Neural cell (in vitro differentiated cells): ENCODE data around the gene KBTBD8. TPM values are rescaled to one million over a fixed set of nuclear protein-coding genes. Genes with fewer than 3 reads are reported as not detected.

ENCODE experiments used
- H2AFZ ChIP-seq: fragments of 200-600, 300-800 bp; sonication (generic), shearing (Covaris generic); 2 replicates; pipeline ENCODE4 v1.6.0; 2014; ENCODE audit warnings: low read depth, mild to moderate bottlenecking, antibody characterized with exemption, low read length, moderate library complexity
- H3F3A ChIP-seq: fragments of 200-600 bp; shearing (Covaris generic); 2 replicates; pipeline ENCODE4 v1.6.1; 2016; ENCODE audit warnings: mild to moderate bottlenecking, moderate library complexity, mixed read lengths, antibody characterized with exemption, low read length; ENCODE audit not compliant: insufficient read depth, poor library complexity, severe bottlenecking
- H3K27ac ChIP-seq: fragments of 200-600, 300-800 bp; sonication (generic), shearing (Covaris generic); 2 replicates; pipeline ENCODE4 v1.5.1; 2014; ENCODE audit warnings: mild to moderate bottlenecking, low read length, moderate library complexity
- H3K27me3 ChIP-seq: fragments of 300-800, 200-600 bp; sonication (generic), shearing (Covaris generic); 2 replicates; pipeline ENCODE4 v1.6.0; 2014; ENCODE audit warnings: mild to moderate bottlenecking, low read depth, low read length, moderate library complexity; ENCODE audit not compliant: insufficient read depth
- H3K36me3 ChIP-seq: fragments of 300-800, 200-600 bp; sonication (generic), shearing (Covaris generic); 2 replicates; pipeline ENCODE4 v1.5.1; 2014; ENCODE audit warnings: mild to moderate bottlenecking, antibody characterized with exemption, low read length, moderate library complexity; ENCODE audit not compliant: insufficient read depth
- H3K4me2 ChIP-seq: fragments of 300-800, 200-600 bp; sonication (generic), shearing (Covaris generic); 2 replicates; pipeline ENCODE4 v1.6.0; 2014; ENCODE audit warnings: mild to moderate bottlenecking, low read length
- H3K4me3 ChIP-seq: fragments of 300-800, 200-600 bp; sonication (generic), shearing (Covaris generic); 2 replicates; pipeline ENCODE4 v1.5.1; 2014; ENCODE audit warnings: mild to moderate bottlenecking, low read length, moderate library complexity
- H3K79me2 ChIP-seq: fragments of 200-600 bp; shearing (Covaris generic); replicated peaks from 2 replicates; pipeline ENCODE4 v1.6.0; 2014; ENCODE audit warnings: mild to moderate bottlenecking, low read length, moderate library complexity; ENCODE audit not compliant: insufficient read depth
- H3K9ac ChIP-seq: fragments of 300-800, 200-600 bp; sonication (generic), shearing (Covaris generic); 2 replicates; pipeline ENCODE4 v1.6.1; 2016; ENCODE audit warnings: mild to moderate bottlenecking, low read length, mixed read lengths
- H3K9me2 ChIP-seq: fragments of 200-600 bp; shearing (Covaris generic); 2 replicates; pipeline ENCODE4 v1.6.1; 2016; ENCODE audit warnings: mild to moderate bottlenecking, low read length, mixed read lengths; ENCODE audit not compliant: insufficient read depth
- H3K9me3 ChIP-seq: fragments of 200-600, 300-800 bp; sonication (generic), shearing (Covaris generic); 2 replicates; pipeline ENCODE4 v1.6.1; 2016; ENCODE audit warnings: mild to moderate bottlenecking, mixed run types, low read length, moderate library complexity, mixed read lengths
- H4K20me1 ChIP-seq: fragments of 200-600 bp; shearing (Covaris generic); 2 replicates; pipeline ENCODE4 v1.6.1; 2016; ENCODE audit warnings: mild to moderate bottlenecking, mixed run types; ENCODE audit not compliant: insufficient read depth
- EP300 ChIP-seq: fragments of 450-650 bp; conservative IDR thresholded peaks from 2 replicates; pipeline ENCODE4 v1.6.1; 2014; ENCODE audit warnings: antibody characterized with exemption, mild to moderate bottlenecking, moderate library complexity; ENCODE audit not compliant: poor library complexity, severe bottlenecking
- EZH2 ChIP-seq: fragments of 200-600, 300-800 bp; shearing (Covaris generic), sonication (generic); IDR thresholded peaks from 2 replicates; pipeline ENCODE4 v1.6.1; 2014; ENCODE audit warnings: antibody characterized with exemption, low read length, borderline replicate concordance, mild to moderate bottlenecking; ENCODE audit not compliant: insufficient read depth, poor library complexity, severe bottlenecking
- MXI1 ChIP-seq: fragments of 450-650 bp; conservative IDR thresholded peaks from 2 replicates; pipeline ENCODE4 v1.6.1; 2014; ENCODE audit warnings: antibody characterized with exemption, mild to moderate bottlenecking; ENCODE audit not compliant: poor library complexity, severe bottlenecking
- POLR2AphosphoS5 ChIP-seq: IDR thresholded peaks from 2 replicates; pipeline ENCODE4 v1.6.1; 2012
- RAD21 ChIP-seq: fragments of 450-650 bp; conservative IDR thresholded peaks from 2 replicates; pipeline ENCODE4 v1.6.1; 2014; ENCODE audit warnings: antibody characterized with exemption, mild to moderate bottlenecking, moderate library complexity
- SMC3 ChIP-seq: fragments of 450-650 bp; conservative IDR thresholded peaks from 2 replicates; pipeline ENCODE4 v1.6.1; 2014; ENCODE audit warnings: antibody characterized with exemption, mild to moderate bottlenecking, moderate library complexity; ENCODE audit not compliant: poor library complexity
- TAF1 ChIP-seq: IDR thresholded peaks from 2 replicates; pipeline ENCODE4 v1.6.1; 2012; ENCODE audit warnings: low read depth
- polyA plus RNA-seq: library from polyadenylated mRNA; depleted of rRNA; stranded (reverse); fragments of >200 nt; gene quantifications from 2 replicates; pipeline ENCODE4 v1.2.3, GENCODE V29; 2014
- TF ChIP-seq, protein P1 (sequence below): IDR thresholded peaks from 2 replicates; pipeline ENCODE4 v1.6.1; 2012; ENCODE audit warnings: borderline replicate concordance
- TF ChIP-seq, protein P2 (sequence below): fragments of 450-650 bp; IDR thresholded peaks from 2 replicates; pipeline ENCODE4 v1.5.1; 2014; ENCODE audit warnings: antibody characterized with exemption, mild to moderate bottlenecking, moderate library complexity; ENCODE audit not compliant: poor library complexity, severe bottlenecking

The KBTBD8 gene
- polyA plus RNA-seq, 1 donor from 2014 or later, result 4.7 TPM

DNA sequence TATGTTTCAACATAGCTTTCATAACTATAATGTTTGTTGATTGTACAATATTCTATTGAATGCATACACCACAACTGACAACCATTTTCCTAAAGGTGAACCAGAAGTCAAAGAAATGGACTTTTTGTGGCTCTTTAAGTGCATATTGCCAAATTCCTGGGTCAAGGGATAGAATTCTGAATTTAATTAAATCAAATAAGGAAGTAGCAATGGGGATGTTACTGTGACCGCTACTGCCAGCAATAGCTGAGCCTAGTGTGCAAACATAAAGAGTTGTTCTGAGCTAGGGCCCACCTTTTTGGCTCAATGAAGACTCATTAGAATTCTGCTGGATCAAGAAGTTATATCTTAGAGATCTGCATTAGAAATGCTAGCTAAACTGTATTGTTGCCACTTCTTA lies 17.3 kb upstream of the KBTBD8 start:
- H3K9ac ChIP-seq, result no peak overlapping the region
- no peaks in the 10 kb centered on the region for H3K79me2 ChIP-seq
- H3K27me3 ChIP-seq, result no peaks in the 10 kb centered on the region
- H3K36me3 ChIP-seq, result no peaks in the 10 kb centered on the region
- no peak overlapping the region for H3K4me3 ChIP-seq
- H3K4me2 ChIP-seq, result no peak overlapping the region
- H3F3A ChIP-seq, result no peaks in the 10 kb centered on the region
- no peak overlapping the region for H3K27ac ChIP-seq
- no peaks in the 10 kb centered on the region for H3K9me3 ChIP-seq
- TF ChIP-seq SMC3, result no peak
- no peak for TF ChIP-seq RAD21
- no peak for TF ChIP-seq POLR2AphosphoS5
- no peak for TF ChIP-seq EZH2
- no peak for TF ChIP-seq MXI1
- no peak for TF ChIP-seq EP300
- no peak for TF ChIP-seq TAF1
- TF ChIP-seq, protein P1, sequence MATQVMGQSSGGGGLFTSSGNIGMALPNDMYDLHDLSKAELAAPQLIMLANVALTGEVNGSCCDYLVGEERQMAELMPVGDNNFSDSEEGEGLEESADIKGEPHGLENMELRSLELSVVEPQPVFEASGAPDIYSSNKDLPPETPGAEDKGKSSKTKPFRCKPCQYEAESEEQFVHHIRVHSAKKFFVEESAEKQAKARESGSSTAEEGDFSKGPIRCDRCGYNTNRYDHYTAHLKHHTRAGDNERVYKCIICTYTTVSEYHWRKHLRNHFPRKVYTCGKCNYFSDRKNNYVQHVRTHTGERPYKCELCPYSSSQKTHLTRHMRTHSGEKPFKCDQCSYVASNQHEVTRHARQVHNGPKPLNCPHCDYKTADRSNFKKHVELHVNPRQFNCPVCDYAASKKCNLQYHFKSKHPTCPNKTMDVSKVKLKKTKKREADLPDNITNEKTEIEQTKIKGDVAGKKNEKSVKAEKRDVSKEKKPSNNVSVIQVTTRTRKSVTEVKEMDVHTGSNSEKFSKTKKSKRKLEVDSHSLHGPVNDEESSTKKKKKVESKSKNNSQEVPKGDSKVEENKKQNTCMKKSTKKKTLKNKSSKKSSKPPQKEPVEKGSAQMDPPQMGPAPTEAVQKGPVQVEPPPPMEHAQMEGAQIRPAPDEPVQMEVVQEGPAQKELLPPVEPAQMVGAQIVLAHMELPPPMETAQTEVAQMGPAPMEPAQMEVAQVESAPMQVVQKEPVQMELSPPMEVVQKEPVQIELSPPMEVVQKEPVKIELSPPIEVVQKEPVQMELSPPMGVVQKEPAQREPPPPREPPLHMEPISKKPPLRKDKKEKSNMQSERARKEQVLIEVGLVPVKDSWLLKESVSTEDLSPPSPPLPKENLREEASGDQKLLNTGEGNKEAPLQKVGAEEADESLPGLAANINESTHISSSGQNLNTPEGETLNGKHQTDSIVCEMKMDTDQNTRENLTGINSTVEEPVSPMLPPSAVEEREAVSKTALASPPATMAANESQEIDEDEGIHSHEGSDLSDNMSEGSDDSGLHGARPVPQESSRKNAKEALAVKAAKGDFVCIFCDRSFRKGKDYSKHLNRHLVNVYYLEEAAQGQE, result no peak
- TF ChIP-seq, protein P2, sequence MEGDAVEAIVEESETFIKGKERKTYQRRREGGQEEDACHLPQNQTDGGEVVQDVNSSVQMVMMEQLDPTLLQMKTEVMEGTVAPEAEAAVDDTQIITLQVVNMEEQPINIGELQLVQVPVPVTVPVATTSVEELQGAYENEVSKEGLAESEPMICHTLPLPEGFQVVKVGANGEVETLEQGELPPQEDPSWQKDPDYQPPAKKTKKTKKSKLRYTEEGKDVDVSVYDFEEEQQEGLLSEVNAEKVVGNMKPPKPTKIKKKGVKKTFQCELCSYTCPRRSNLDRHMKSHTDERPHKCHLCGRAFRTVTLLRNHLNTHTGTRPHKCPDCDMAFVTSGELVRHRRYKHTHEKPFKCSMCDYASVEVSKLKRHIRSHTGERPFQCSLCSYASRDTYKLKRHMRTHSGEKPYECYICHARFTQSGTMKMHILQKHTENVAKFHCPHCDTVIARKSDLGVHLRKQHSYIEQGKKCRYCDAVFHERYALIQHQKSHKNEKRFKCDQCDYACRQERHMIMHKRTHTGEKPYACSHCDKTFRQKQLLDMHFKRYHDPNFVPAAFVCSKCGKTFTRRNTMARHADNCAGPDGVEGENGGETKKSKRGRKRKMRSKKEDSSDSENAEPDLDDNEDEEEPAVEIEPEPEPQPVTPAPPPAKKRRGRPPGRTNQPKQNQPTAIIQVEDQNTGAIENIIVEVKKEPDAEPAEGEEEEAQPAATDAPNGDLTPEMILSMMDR, result no peak
- no peaks in the 10 kb centered on the region for H4K20me1 ChIP-seq
- no peak overlapping the region for H2AFZ ChIP-seq
- H3K9me2 ChIP-seq, result no peaks in the 10 kb centered on the region

DNA sequence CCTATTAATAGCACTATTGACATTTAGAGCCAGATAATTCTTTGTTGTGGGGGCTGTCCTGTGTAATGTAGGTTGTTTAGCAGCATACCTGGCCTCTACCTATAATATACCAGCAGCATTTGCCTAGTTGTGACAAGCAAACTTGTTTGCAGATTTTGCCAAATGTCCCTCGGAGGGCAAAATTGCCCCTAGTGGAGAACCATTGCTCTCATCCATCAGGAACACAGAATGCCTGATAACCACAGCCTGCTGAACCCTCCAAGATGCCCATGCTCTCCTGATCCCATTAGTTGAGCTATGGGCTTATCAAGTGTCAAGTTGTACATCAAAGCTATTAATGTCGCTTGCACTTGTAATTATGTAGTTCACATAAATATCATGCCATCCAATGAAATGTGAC lies 15.0 kb upstream of the KBTBD8 start:
- H3K79me2 ChIP-seq, result no peaks in the 10 kb centered on the region
- H3K27me3 ChIP-seq, result no peaks in the 10 kb centered on the region
- no peak overlapping the region for H3K4me3 ChIP-seq
- no peak overlapping the region for H3K27ac ChIP-seq
- H3F3A ChIP-seq, result no peaks in the 10 kb centered on the region
- H4K20me1 ChIP-seq, result no peaks in the 10 kb centered on the region
- no peak overlapping the region for H2AFZ ChIP-seq
- H3K9ac ChIP-seq, result no peak overlapping the region
- no peaks in the 10 kb centered on the region for H3K9me2 ChIP-seq
- H3K36me3 ChIP-seq, result no peaks in the 10 kb centered on the region
- TF ChIP-seq SMC3 (no peak), EP300 (no peak), MXI1 (no peak), EZH2 (no peak), TAF1 (no peak), RAD21 (no peak)
- TF ChIP-seq, protein P2, result no peak
- TF ChIP-seq, protein P1, result no peak
- no peaks in the 10 kb centered on the region for H3K9me3 ChIP-seq
- H3K4me2 ChIP-seq, result no peak overlapping the region
